Measurements from ENCODE around the gene EVPLL. TPM values are rescaled to one million over a fixed set of nuclear protein-coding genes. Genes with fewer than 3 reads are reported as not detected.

The EVPLL gene
- total and polyA plus RNA-seq, 2 experiments from 2014 or later, result 0.18 to 0.42 TPM

DNA sequence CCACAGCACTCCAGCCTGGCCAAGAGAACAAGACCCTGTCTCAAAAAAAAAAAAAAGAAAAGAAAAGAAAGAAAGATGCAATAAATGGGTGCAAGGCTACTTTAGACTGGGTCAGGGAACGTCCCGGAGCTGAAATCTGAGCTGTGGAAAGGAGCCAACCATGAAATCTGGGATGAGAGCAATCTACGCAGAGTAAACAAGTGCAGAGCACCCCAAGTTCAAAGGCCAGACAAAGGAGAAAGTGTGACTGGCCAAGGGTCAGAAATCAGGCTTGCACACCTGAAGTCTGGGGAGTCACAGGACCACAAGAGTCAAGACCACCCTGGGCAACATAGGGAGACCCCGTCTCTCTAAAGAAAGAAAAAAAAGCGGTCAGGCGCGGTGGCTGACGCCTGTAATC is 17.1 kb upstream of the EVPLL start:
- DNase-seq (ENCODE audit: low spot score) (no peak), ATAC-seq (no peak)
- Histone ChIP-seq H3K79me2 (replicated peaks; ENCODE audit: insufficient read depth) (peaks cover 51% of the 10 kb centered on the region), H3K27me3 (ENCODE audit: insufficient read depth) (no peaks in the 10 kb centered on the region), H3K4me2 (no peak overlapping the region), H3K9me2 (ENCODE audit: insufficient read depth) (no peaks in the 10 kb centered on the region), H3K4me3 (no peak overlapping the region), H3K27ac (ENCODE audit: low read depth) (no peak overlapping the region), H3F3A (replicated peaks; ENCODE audit: low read depth) (0 out of 2 replicates have a peak, but pooled peaks cover 4% of the 10 kb centered on the region), H3K36me3 (ENCODE audit: insufficient read depth) (peaks cover 19% of the 10 kb centered on the region; the same call in 1 of the 2 replicates), H3K4me1 (ENCODE audit: insufficient read depth) (peaks cover 8% of the 10 kb centered on the region; the same call in 1 of the 2 replicates), H4K20me1 (replicated peaks; ENCODE audit: insufficient read depth) (0 out of 2 replicates have a peak, but pooled peaks cover 16% of the 10 kb centered on the region), H2AFZ (no peak overlapping the region)
- H3K4me3 Mint-ChIP-seq, result no peak overlapping the region
- peaks cover 33% of the 10 kb centered on the region for H3K36me3 Mint-ChIP-seq (ENCODE audit: low read depth)
- H3K27me3 Mint-ChIP-seq (ENCODE audit: insufficient read depth, low read depth, poor library complexity), result peaks cover 5% of the 10 kb centered on the region
- peaks cover 11% of the 10 kb centered on the region; the same call in 2 of the 3 replicates for H3K4me1 Mint-ChIP-seq
- TF ChIP-seq, protein P1, sequence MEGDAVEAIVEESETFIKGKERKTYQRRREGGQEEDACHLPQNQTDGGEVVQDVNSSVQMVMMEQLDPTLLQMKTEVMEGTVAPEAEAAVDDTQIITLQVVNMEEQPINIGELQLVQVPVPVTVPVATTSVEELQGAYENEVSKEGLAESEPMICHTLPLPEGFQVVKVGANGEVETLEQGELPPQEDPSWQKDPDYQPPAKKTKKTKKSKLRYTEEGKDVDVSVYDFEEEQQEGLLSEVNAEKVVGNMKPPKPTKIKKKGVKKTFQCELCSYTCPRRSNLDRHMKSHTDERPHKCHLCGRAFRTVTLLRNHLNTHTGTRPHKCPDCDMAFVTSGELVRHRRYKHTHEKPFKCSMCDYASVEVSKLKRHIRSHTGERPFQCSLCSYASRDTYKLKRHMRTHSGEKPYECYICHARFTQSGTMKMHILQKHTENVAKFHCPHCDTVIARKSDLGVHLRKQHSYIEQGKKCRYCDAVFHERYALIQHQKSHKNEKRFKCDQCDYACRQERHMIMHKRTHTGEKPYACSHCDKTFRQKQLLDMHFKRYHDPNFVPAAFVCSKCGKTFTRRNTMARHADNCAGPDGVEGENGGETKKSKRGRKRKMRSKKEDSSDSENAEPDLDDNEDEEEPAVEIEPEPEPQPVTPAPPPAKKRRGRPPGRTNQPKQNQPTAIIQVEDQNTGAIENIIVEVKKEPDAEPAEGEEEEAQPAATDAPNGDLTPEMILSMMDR (conservative IDR thresholded peaks at IDR 0.05; ENCODE audit: low read depth in 2 of 2), result no peak
- TF ChIP-seq CREB1 (CRISPR knock-in tag; IDR thresholded peaks at IDR 0.05; ENCODE audit: low read depth) (no peak), EZH2phosphoT487 (IDR thresholded peaks at IDR 0.05; ENCODE audit: unreplicated experiment) (no peak), JUNB (IDR thresholded peaks at IDR 0.05; ENCODE audit: unreplicated experiment) (no peak), NANOG (IDR thresholded peaks at IDR 0.05; ENCODE audit: borderline replicate concordance) (no peak), EZH2 (IDR thresholded peaks at IDR 0.05; ENCODE audit: low read depth, unreplicated experiment) (no peak), POLR2AphosphoS5 (IDR thresholded peaks at IDR 0.05; ENCODE audit: low read depth) (no peak), ZNF331 (CRISPR knock-in tag; IDR thresholded peaks at IDR 0.05; ENCODE audit: low read depth) (no peak)
- TF ChIP-seq, protein P2, sequence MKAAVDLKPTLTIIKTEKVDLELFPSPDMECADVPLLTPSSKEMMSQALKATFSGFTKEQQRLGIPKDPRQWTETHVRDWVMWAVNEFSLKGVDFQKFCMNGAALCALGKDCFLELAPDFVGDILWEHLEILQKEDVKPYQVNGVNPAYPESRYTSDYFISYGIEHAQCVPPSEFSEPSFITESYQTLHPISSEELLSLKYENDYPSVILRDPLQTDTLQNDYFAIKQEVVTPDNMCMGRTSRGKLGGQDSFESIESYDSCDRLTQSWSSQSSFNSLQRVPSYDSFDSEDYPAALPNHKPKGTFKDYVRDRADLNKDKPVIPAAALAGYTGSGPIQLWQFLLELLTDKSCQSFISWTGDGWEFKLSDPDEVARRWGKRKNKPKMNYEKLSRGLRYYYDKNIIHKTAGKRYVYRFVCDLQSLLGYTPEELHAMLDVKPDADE (IDR thresholded peaks at IDR 0.05), result no peak
- TF ChIP-seq, protein P3, sequence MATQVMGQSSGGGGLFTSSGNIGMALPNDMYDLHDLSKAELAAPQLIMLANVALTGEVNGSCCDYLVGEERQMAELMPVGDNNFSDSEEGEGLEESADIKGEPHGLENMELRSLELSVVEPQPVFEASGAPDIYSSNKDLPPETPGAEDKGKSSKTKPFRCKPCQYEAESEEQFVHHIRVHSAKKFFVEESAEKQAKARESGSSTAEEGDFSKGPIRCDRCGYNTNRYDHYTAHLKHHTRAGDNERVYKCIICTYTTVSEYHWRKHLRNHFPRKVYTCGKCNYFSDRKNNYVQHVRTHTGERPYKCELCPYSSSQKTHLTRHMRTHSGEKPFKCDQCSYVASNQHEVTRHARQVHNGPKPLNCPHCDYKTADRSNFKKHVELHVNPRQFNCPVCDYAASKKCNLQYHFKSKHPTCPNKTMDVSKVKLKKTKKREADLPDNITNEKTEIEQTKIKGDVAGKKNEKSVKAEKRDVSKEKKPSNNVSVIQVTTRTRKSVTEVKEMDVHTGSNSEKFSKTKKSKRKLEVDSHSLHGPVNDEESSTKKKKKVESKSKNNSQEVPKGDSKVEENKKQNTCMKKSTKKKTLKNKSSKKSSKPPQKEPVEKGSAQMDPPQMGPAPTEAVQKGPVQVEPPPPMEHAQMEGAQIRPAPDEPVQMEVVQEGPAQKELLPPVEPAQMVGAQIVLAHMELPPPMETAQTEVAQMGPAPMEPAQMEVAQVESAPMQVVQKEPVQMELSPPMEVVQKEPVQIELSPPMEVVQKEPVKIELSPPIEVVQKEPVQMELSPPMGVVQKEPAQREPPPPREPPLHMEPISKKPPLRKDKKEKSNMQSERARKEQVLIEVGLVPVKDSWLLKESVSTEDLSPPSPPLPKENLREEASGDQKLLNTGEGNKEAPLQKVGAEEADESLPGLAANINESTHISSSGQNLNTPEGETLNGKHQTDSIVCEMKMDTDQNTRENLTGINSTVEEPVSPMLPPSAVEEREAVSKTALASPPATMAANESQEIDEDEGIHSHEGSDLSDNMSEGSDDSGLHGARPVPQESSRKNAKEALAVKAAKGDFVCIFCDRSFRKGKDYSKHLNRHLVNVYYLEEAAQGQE (IDR thresholded peaks at IDR 0.05; ENCODE audit: unreplicated experiment), result no peak
- TF ChIP-seq, protein P4, sequence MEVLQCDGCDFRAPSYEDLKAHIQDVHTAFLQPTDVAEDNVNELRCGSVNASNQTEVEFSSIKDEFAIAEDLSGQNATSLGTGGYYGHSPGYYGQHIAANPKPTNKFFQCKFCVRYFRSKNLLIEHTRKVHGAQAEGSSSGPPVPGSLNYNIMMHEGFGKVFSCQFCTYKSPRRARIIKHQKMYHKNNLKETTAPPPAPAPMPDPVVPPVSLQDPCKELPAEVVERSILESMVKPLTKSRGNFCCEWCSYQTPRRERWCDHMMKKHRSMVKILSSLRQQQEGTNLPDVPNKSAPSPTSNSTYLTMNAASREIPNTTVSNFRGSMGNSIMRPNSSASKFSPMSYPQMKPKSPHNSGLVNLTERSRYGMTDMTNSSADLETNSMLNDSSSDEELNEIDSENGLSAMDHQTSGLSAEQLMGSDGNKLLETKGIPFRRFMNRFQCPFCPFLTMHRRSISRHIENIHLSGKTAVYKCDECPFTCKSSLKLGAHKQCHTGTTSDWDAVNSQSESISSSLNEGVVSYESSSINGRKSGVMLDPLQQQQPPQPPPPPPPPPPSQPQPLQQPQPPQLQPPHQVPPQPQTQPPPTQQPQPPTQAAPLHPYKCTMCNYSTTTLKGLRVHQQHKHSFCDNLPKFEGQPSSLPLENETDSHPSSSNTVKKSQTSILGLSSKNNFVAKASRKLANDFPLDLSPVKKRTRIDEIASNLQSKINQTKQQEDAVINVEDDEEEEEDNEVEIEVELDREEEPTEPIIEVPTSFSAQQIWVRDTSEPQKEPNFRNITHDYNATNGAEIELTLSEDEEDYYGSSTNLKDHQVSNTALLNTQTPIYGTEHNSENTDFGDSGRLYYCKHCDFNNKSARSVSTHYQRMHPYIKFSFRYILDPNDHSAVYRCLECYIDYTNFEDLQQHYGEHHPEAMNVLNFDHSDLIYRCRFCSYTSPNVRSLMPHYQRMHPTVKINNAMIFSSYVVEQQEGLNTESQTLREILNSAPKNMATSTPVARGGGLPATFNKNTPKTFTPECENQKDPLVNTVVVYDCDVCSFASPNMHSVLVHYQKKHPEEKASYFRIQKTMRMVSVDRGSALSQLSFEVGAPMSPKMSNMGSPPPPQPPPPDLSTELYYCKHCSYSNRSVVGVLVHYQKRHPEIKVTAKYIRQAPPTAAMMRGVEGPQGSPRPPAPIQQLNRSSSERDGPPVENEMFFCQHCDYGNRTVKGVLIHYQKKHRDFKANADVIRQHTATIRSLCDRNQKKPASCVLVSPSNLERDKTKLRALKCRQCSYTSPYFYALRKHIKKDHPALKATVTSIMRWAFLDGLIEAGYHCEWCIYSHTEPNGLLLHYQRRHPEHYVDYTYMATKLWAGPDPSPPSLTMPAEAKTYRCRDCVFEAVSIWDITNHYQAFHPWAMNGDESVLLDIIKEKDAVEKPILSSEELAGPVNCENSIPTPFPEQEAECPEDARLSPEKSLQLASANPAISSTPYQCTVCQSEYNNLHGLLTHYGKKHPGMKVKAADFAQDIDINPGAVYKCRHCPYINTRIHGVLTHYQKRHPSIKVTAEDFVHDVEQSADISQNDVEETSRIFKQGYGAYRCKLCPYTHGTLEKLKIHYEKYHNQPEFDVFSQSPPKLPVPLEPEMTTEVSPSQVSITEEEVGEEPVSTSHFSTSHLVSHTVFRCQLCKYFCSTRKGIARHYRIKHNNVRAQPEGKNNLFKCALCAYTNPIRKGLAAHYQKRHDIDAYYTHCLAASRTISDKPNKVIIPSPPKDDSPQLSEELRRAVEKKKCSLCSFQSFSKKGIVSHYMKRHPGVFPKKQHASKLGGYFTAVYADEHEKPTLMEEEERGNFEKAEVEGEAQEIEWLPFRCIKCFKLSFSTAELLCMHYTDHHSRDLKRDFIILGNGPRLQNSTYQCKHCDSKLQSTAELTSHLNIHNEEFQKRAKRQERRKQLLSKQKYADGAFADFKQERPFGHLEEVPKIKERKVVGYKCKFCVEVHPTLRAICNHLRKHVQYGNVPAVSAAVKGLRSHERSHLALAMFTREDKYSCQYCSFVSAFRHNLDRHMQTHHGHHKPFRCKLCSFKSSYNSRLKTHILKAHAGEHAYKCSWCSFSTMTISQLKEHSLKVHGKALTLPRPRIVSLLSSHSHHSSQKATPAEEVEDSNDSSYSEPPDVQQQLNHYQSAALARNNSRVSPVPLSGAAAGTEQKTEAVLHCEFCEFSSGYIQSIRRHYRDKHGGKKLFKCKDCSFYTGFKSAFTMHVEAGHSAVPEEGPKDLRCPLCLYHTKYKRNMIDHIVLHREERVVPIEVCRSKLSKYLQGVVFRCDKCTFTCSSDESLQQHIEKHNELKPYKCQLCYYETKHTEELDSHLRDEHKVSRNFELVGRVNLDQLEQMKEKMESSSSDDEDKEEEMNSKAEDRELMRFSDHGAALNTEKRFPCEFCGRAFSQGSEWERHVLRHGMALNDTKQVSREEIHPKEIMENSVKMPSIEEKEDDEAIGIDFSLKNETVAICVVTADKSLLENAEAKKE (CRISPR knock-in tag; IDR thresholded peaks at IDR 0.05), result no peak
- H3K27ac Mint-ChIP-seq, result no peak overlapping the region
- no peaks in the 10 kb centered on the region for H3K9me3 Mint-ChIP-seq

Measured in GM23338 (cell line).